Type B pancreatic cell (in vitro differentiated cells): ENCODE measurements around the gene PDE4C. TPM values are rescaled to one million over a fixed set of nuclear protein-coding genes. Genes with fewer than 3 reads are reported as not detected.

Experiments
- DNase-seq: peaks from one replicate; pipeline ENCODE4 v3.0.0; 2021; ENCODE audit warnings: mixed read lengths; ENCODE audit not compliant: unreplicated experiment; ENCODE audit errors: extremely low spot score
- H3K27ac Mint-ChIP-seq: 2 replicates; pipeline ENCODE4 v1.8.0; 2021; ENCODE audit warnings: mild to moderate bottlenecking, mixed read lengths
- H3K27me3 Mint-ChIP-seq: 2 replicates; pipeline ENCODE4 v1.8.0; 2021; ENCODE audit warnings: mixed read lengths
- H3K36me3 Mint-ChIP-seq: 2 replicates; pipeline ENCODE4 v1.8.0; 2021; ENCODE audit warnings: mixed read lengths
- H3K4me1 Mint-ChIP-seq: one replicate; pipeline ENCODE4 v1.8.0; 2021; ENCODE audit warnings: mixed read lengths; ENCODE audit not compliant: unreplicated experiment
- H3K4me3 Mint-ChIP-seq: 2 replicates; pipeline ENCODE4 v1.8.0; 2021; ENCODE audit warnings: mild to moderate bottlenecking, mixed read lengths
- H3K9me3 Mint-ChIP-seq: 2 replicates; pipeline ENCODE4 v1.8.0; 2021; ENCODE audit warnings: mixed read lengths
- CTCF ChIP-seq: fragments of 200-600 bp; sonication (generic); conservative IDR thresholded peaks from 2 replicates; pipeline ENCODE4 v1.5.0; 2021; ENCODE audit warnings: antibody characterized with exemption, mild to moderate bottlenecking
- long read RNA-seq: library from polyadenylated mRNA; unstranded; transcript quantifications from one replicate; pipeline ENCODE4 v2.0.0, GENCODE V29; 2020
- total RNA-seq: library from RNA; stranded (reverse); gene quantifications from 2 replicates; pipeline ENCODE4 v1.2.1, GENCODE V29; 2021; ENCODE audit warnings: low replicate concordance

The PDE4C gene
- total RNA-seq, result 0.33 and 0.89 TPM in 2 replicates
- long read RNA-seq, result 0 reads

GRCh38 chr19:18225702-18226468, at the start of gene PDE4C:
Gene PDE4C, minus strand, starts transcription at chr19:18226438. Its CDS starts 23 bp downstream, at chr19:18226415.
- Mint-ChIP-seq H3K27ac (no peak within 1 kb of the TSS), H3K27me3 (peaks cover 65% of the 10 kb centered on the region), H3K9me3 (no peaks in the 10 kb centered on the region), H3K4me3 (peak within 1 kb of the TSS; percentile 11), H3K36me3 (no peaks in the 10 kb centered on the region), H3K4me1 (peaks cover 8% of the 10 kb centered on the region)
- DNase-seq, result no peak
- no peak for TF ChIP-seq CTCF

- Mint-ChIP-seq H3K36me3 (peaks cover 8% of the 10 kb centered on the region), H3K27me3 (peaks cover 4% of the 10 kb centered on the region), H3K9me3 (no peaks in the 10 kb centered on the region), H3K4me1 (peaks cover 5% of the 10 kb centered on the region), H3K4me3 (no peak overlapping the region), H3K27ac (peak overlapping the region; percentile 82)
- no peak for TF ChIP-seq CTCF
- no peak for DNase-seq
Observed at GRCh38 chr19:18274781-18275356, 48.6 kb upstream of the PDE4C start.

- Mint-ChIP-seq H3K4me1 (peaks cover 2% of the 10 kb centered on the region), H3K27ac (peak within 1 kb of the TSS; percentile 82), H3K4me3 (no peak within 1 kb of the TSS), H3K9me3 (no peaks in the 10 kb centered on the region), H3K36me3 (peaks cover 2% of the 10 kb centered on the region), H3K27me3 (no peaks in the 10 kb centered on the region)
- TF ChIP-seq CTCF, result no peak
- no peak for DNase-seq
Observed at GRCh38 chr19:18274219-18274780, 48.1 kb upstream of the PDE4C start, which contains the start of gene IQCN. Gene IQCN, minus strand, starts transcription at chr19:18274452. Its CDS starts 4,974 bp downstream, at chr19:18269478.

- H3K36me3 Mint-ChIP-seq, result no peaks in the 10 kb centered on the region
- H3K4me3 Mint-ChIP-seq, result no peak overlapping the region
- DNase-seq, result no peak
- peak overlapping the region; percentile 13 for H3K27ac Mint-ChIP-seq
- H3K27me3 Mint-ChIP-seq, result no peaks in the 10 kb centered on the region
- H3K4me1 Mint-ChIP-seq, result no peaks in the 10 kb centered on the region
- no peak for TF ChIP-seq CTCF
- H3K9me3 Mint-ChIP-seq, result no peaks in the 10 kb centered on the region
Observed at GRCh38 chr19:18273561-18274218, 47.5 kb upstream of the PDE4C start.

- DNase-seq, result no peak
- H3K4me1 Mint-ChIP-seq, result no peaks in the 10 kb centered on the region
- peaks cover 5% of the 10 kb centered on the region for H3K36me3 Mint-ChIP-seq
- H3K27me3 Mint-ChIP-seq, result no peaks in the 10 kb centered on the region
- peak overlapping the region; percentile 82 for H3K27ac Mint-ChIP-seq
- H3K9me3 Mint-ChIP-seq, result no peaks in the 10 kb centered on the region
- TF ChIP-seq CTCF, result no peak
- no peak overlapping the region for H3K4me3 Mint-ChIP-seq
Observed at GRCh38 chr19:18271433-18271841, 45.2 kb upstream of the PDE4C start.
